ENCODE data around the gene CCL14. TPM values are rescaled to one million over a fixed set of nuclear protein-coding genes. Genes with fewer than 3 reads are reported as not detected.

CCL14 gene
- not detected for polyA plus RNA-seq (2013, experiment 1 of 2)
- polyA plus RNA-seq (2013, experiment 2 of 2) = not detected

DNA sequence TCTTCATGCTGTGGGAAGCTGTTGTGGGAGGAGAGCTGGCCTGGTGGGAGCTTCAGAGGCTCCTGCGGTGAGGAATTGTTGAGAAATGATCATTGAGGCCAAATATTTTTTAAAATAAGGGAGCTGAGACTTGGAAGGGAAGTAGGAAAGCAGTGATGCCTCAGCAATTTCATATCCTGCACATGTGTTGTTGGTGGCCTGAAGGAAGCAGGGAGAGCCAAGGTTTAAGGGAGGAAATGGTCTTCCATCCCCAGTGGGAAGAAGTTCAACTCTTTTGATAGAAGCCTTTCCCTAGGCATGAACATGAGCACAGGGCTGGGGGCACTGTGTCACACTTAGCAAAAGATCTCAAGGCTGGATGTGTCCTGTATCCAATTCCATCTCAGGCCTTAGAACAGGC lies at the start of gene CCL14:
Gene CCL14 (minus strand): TSS at position 87 of the 400 bp plus-strand sequence. CDS start 80 bp downstream, at position 7.
- 68% methylated on average over 1 of the region's 1 CpG for WGBS
- Histone ChIP-seq H4K91ac (ENCODE audit: low read length) (no peak within 1 kb of the TSS), H3K4me3 (ENCODE audit: insufficient read depth in 1 of 2, low read depth in 1 of 2, low read length in 2 of 2) (no peak within 1 kb of the TSS), H2BK120ac (ENCODE audit: low read depth, low read length) (no peak within 1 kb of the TSS), H2AK5ac (ENCODE audit: low read length, severe bottlenecking) (no peak within 1 kb of the TSS), H3K23ac (ENCODE audit: low read length in 2 of 2) (no peak within 1 kb of the TSS), H2BK12ac (ENCODE audit: low read length in 2 of 2) (no peak within 1 kb of the TSS), H3K27me3 (ENCODE audit: control insufficient read depth in 1 of 2, insufficient read depth in 1 of 2, low read length in 2 of 2) (peaks cover 0 to 21% of the 10 kb centered on the region in 2 experiments), H3K27ac (ENCODE audit: low read length, poor library complexity, severe bottlenecking) (no peak within 1 kb of the TSS), H3K4me2 (ENCODE audit: low read length, poor library complexity, severe bottlenecking) (no peak within 1 kb of the TSS), H3K14ac (ENCODE audit: low read length in 2 of 2) (no peak within 1 kb of the TSS), H3K18ac (ENCODE audit: low read depth in 1 of 2, low read length in 2 of 2) (no peak within 1 kb of the TSS), H2BK5ac (ENCODE audit: low read depth, low read length, poor library complexity, severe bottlenecking) (no peak within 1 kb of the TSS), H2BK15ac (ENCODE audit: low read depth, poor library complexity, severe bottlenecking) (no peak within 1 kb of the TSS), H3K36me3 (ENCODE audit: control insufficient read depth in 1 of 2, insufficient read depth in 2 of 2, low read depth in 1 of 2, low read length in 2 of 2) (no peaks in the 10 kb centered on the region), H4K8ac (ENCODE audit: low read length) (no peak within 1 kb of the TSS), H3K79me1 (replicated peaks; ENCODE audit: low read length, poor library complexity, severe bottlenecking) (no peaks in the 10 kb centered on the region), H3K4ac (ENCODE audit: low read depth in 1 of 2, low read length in 2 of 2) (no peak within 1 kb of the TSS), H2AFZ (ENCODE audit: low read depth, low read length) (no peak within 1 kb of the TSS), H3K9me3 (ENCODE audit: control insufficient read depth, low read length) (no peaks in the 10 kb centered on the region), H3K4me1 (ENCODE audit: control insufficient read depth, insufficient read depth, low read depth, low read length) (no peaks in the 10 kb centered on the region), H3K9ac (ENCODE audit: low read length) (no peak within 1 kb of the TSS)
- no peak for DNase-seq

DNA sequence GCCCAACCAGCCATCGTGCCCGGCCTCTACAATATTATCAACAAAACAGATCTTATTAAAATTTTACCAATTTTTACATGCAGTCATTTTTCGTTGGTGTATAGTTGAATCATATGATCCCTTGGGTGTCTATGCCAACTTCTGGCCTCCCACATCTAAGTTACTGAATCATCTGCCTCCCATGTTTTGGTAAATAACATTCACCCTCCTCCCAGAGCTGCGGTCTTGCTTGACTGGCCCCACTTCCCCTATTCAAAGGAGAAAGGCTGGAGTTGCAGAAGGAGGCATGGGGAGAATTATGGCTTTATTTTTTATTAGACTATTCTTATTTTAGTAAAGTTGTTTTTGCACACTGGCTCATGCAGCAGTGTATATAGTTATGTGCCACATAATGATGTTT lies 49.7 kb upstream of the CCL14 start:
- no peak overlapping the region for H4K91ac ChIP-seq (ENCODE audit: low read length)
- H3K36me3 ChIP-seq (ENCODE audit: control insufficient read depth in 1 of 2, insufficient read depth in 2 of 2, low read depth in 1 of 2, low read length in 2 of 2) = no peaks in the 10 kb centered on the region
- no peak overlapping the region for H2AFZ ChIP-seq (ENCODE audit: low read depth, low read length)
- no peak overlapping the region for H3K14ac ChIP-seq (ENCODE audit: low read length in 2 of 2)
- no peak overlapping the region for H2BK12ac ChIP-seq (ENCODE audit: low read length in 2 of 2)
- H2BK15ac ChIP-seq (ENCODE audit: low read depth, poor library complexity, severe bottlenecking) = no peak overlapping the region
- H3K9me3 ChIP-seq (ENCODE audit: control insufficient read depth, low read length) = no peaks in the 10 kb centered on the region
- no peak overlapping the region for H3K9ac ChIP-seq (ENCODE audit: low read length)
- WGBS = 93% methylated on average over 2 of the region's 4 CpGs
- no peak overlapping the region for H2BK120ac ChIP-seq (ENCODE audit: low read depth, low read length)
- no peak overlapping the region for H2AK5ac ChIP-seq (ENCODE audit: low read length, severe bottlenecking)
- H3K79me1 ChIP-seq (replicated peaks; ENCODE audit: low read length, poor library complexity, severe bottlenecking) = no peaks in the 10 kb centered on the region
- H4K8ac ChIP-seq (ENCODE audit: low read length) = no peak overlapping the region
- H3K4me3 ChIP-seq (ENCODE audit: insufficient read depth in 1 of 2, low read depth in 1 of 2, low read length in 2 of 2) = no peak overlapping the region
- no peak overlapping the region for H3K27ac ChIP-seq (ENCODE audit: low read length, poor library complexity, severe bottlenecking)
- H3K4ac ChIP-seq (ENCODE audit: low read depth in 1 of 2, low read length in 2 of 2) = no peak overlapping the region
- no peaks in the 10 kb centered on the region for H3K4me1 ChIP-seq (ENCODE audit: control insufficient read depth, insufficient read depth, low read depth, low read length)
- H3K18ac ChIP-seq (ENCODE audit: low read depth in 1 of 2, low read length in 2 of 2) = no peak overlapping the region
- no peak for DNase-seq
- H2BK5ac ChIP-seq (ENCODE audit: low read depth, low read length, poor library complexity, severe bottlenecking) = no peak overlapping the region
- no peak overlapping the region for H3K23ac ChIP-seq (ENCODE audit: low read length in 2 of 2)
- no peak overlapping the region for H3K4me2 ChIP-seq (ENCODE audit: low read length, poor library complexity, severe bottlenecking)
- H3K27me3 ChIP-seq (ENCODE audit: control insufficient read depth in 1 of 2, insufficient read depth in 1 of 2, low read length in 2 of 2) = peaks cover 6 to 29% of the 10 kb centered on the region in 2 experiments

DNA sequence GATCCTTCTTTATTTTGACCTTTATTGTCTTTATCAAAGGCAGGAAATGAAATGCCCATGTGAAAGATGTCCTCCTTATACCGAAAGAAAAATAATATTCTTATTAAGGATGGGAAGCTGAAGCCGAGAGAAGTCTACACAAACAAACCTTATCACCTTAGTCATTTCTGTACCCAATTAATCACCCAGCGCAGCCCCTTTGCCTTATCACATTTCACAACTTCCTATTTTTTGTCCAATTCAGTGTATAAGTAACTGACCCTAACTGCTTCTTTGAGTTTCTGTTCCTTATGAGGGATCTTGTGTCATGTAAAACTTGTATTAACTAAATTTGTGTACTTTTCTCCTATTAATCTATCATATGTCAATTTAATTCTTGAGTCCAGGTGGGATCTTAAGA lies 47.6 kb upstream of the CCL14 start:
- H2BK5ac ChIP-seq (ENCODE audit: low read depth, low read length, poor library complexity, severe bottlenecking) = no peak overlapping the region
- no peaks in the 10 kb centered on the region for H3K79me1 ChIP-seq (replicated peaks; ENCODE audit: low read length, poor library complexity, severe bottlenecking)
- H3K4ac ChIP-seq (ENCODE audit: low read depth in 1 of 2, low read length in 2 of 2) = no peak overlapping the region
- H4K8ac ChIP-seq (ENCODE audit: low read length) = no peak overlapping the region
- H3K18ac ChIP-seq (ENCODE audit: low read depth in 1 of 2, low read length in 2 of 2) = no peak overlapping the region
- H3K14ac ChIP-seq (ENCODE audit: low read length in 2 of 2) = no peak overlapping the region
- DNase-seq = no peak
- H3K4me2 ChIP-seq (ENCODE audit: low read length, poor library complexity, severe bottlenecking) = no peak overlapping the region
- H2AK5ac ChIP-seq (ENCODE audit: low read length, severe bottlenecking) = no peak overlapping the region
- H2BK12ac ChIP-seq (ENCODE audit: low read length in 2 of 2) = no peak overlapping the region
- no peak overlapping the region for H4K91ac ChIP-seq (ENCODE audit: low read length)
- no peak overlapping the region for H3K27ac ChIP-seq (ENCODE audit: low read length, poor library complexity, severe bottlenecking)
- peaks cover 6 to 41% of the 10 kb centered on the region in 2 experiments for H3K27me3 ChIP-seq (ENCODE audit: control insufficient read depth in 1 of 2, insufficient read depth in 1 of 2, low read length in 2 of 2)
- WGBS = 95% methylated on average over 2 of the region's 3 CpGs
- H3K9ac ChIP-seq (ENCODE audit: low read length) = no peak overlapping the region
- no peak overlapping the region for H2BK15ac ChIP-seq (ENCODE audit: low read depth, poor library complexity, severe bottlenecking)
- no peak overlapping the region for H3K23ac ChIP-seq (ENCODE audit: low read length in 2 of 2)
- no peak overlapping the region for H2AFZ ChIP-seq (ENCODE audit: low read depth, low read length)
- H3K9me3 ChIP-seq (ENCODE audit: control insufficient read depth, low read length) = no peaks in the 10 kb centered on the region
- no peaks in the 10 kb centered on the region for H3K36me3 ChIP-seq (ENCODE audit: control insufficient read depth in 1 of 2, insufficient read depth in 2 of 2, low read depth in 1 of 2, low read length in 2 of 2)
- H3K4me1 ChIP-seq (ENCODE audit: control insufficient read depth, insufficient read depth, low read depth, low read length) = no peaks in the 10 kb centered on the region
- H2BK120ac ChIP-seq (ENCODE audit: low read depth, low read length) = no peak overlapping the region
- H3K4me3 ChIP-seq (ENCODE audit: insufficient read depth in 1 of 2, low read depth in 1 of 2, low read length in 2 of 2) = no peak overlapping the region

DNA sequence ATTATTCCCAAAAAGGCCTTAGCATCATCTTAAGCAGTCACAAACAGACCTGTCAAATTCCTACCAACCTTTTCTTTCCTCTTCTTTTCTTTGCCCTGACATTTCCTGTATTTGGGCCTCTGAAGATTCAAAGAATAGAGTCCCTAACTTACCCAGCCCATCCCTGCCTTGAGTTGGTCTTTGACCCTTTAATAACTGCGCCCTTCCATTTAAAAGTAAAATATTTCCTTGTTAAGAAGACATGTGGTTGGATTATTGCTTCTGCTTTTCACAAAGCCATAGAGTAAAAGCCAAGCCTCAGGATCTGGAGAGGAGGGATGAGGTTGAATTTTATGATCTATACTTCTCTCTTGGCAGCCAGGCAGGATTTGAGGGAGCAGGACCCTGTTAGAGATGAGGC lies 44.4 kb upstream of the CCL14 start:
- Histone ChIP-seq H3K27ac (ENCODE audit: low read length, poor library complexity, severe bottlenecking) (no peak overlapping the region), H2AFZ (ENCODE audit: low read depth, low read length) (no peak overlapping the region), H3K9ac (ENCODE audit: low read length) (no peak overlapping the region), H3K9me3 (ENCODE audit: control insufficient read depth, low read length) (no peaks in the 10 kb centered on the region), H2AK5ac (ENCODE audit: low read length, severe bottlenecking) (no peak overlapping the region), H2BK5ac (ENCODE audit: low read depth, low read length, poor library complexity, severe bottlenecking) (no peak overlapping the region), H3K79me1 (replicated peaks; ENCODE audit: low read length, poor library complexity, severe bottlenecking) (no peaks in the 10 kb centered on the region), H4K91ac (ENCODE audit: low read length) (no peak overlapping the region), H3K4ac (ENCODE audit: low read depth in 1 of 2, low read length in 2 of 2) (no peak overlapping the region), H2BK12ac (ENCODE audit: low read length in 2 of 2) (no peak overlapping the region), H2BK120ac (ENCODE audit: low read depth, low read length) (no peak overlapping the region), H3K4me3 (ENCODE audit: insufficient read depth in 1 of 2, low read depth in 1 of 2, low read length in 2 of 2) (no peak overlapping the region), H3K14ac (ENCODE audit: low read length in 2 of 2) (no peak overlapping the region), H3K27me3 (ENCODE audit: control insufficient read depth in 1 of 2, insufficient read depth in 1 of 2, low read length in 2 of 2) (peaks cover 6 to 49% of the 10 kb centered on the region in 2 experiments), H3K23ac (ENCODE audit: low read length in 2 of 2) (no peak overlapping the region), H2BK15ac (ENCODE audit: low read depth, poor library complexity, severe bottlenecking) (no peak overlapping the region), H3K18ac (ENCODE audit: low read depth in 1 of 2, low read length in 2 of 2) (no peak overlapping the region), H3K4me1 (ENCODE audit: control insufficient read depth, insufficient read depth, low read depth, low read length) (no peaks in the 10 kb centered on the region), H3K4me2 (ENCODE audit: low read length, poor library complexity, severe bottlenecking) (no peak overlapping the region), H3K36me3 (ENCODE audit: control insufficient read depth in 1 of 2, insufficient read depth in 2 of 2, low read depth in 1 of 2, low read length in 2 of 2) (no peaks in the 10 kb centered on the region), H4K8ac (ENCODE audit: low read length) (no peak overlapping the region)
- DNase-seq = no peak
- no CpG with 5 or more reads among the region's 1 CpG for WGBS
